ENCODE results near the gene CACNG3. TPM values are rescaled to one million over a fixed set of nuclear protein-coding genes. Genes with fewer than 3 reads are reported as not detected.
"Not testable (repeated sequence)": the region's sequence is repeated elsewhere in the genome, so short reads cannot be mapped to it uniquely, and the experiment has no call there.

CACNG3 gene
- total RNA-seq, 1 donor from 2014 or later = not detected

DNA sequence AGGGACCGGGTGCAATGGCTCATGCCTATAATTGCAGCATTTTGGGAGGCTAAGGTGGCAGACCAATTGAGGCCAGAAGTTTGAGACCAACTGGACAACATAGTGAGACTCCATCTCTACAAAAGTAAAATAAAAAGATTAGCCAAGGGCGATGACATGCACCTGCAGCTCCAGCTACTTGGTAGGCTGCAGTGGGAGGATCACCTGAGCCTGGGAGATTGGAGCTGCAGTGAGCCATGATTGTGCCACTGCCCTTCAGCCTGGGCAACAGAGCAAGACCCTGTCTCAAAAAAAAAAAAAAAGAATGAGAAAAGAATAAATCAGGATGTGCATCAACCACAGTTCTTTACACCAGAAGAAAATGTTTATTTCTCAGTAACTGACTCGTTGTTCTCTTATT lies 76.0 kb downstream of the CACNG3 start:
- no peaks in the 10 kb centered on the region for H3K27me3 ChIP-seq
- H3K4me3 ChIP-seq = no peak overlapping the region
- intact Hi-C loops (cut with DNase I) = no loop called here
- H3K36me3 ChIP-seq = no peaks in the 10 kb centered on the region
- DNase-seq (ENCODE audit: extremely low spot score in 2 of 2) = no peak
- no peaks in the 10 kb centered on the region for H3K4me1 ChIP-seq
- TF ChIP-seq POLR2A (IDR thresholded peaks at IDR 0.05) = no peak
- TF ChIP-seq, protein P1, sequence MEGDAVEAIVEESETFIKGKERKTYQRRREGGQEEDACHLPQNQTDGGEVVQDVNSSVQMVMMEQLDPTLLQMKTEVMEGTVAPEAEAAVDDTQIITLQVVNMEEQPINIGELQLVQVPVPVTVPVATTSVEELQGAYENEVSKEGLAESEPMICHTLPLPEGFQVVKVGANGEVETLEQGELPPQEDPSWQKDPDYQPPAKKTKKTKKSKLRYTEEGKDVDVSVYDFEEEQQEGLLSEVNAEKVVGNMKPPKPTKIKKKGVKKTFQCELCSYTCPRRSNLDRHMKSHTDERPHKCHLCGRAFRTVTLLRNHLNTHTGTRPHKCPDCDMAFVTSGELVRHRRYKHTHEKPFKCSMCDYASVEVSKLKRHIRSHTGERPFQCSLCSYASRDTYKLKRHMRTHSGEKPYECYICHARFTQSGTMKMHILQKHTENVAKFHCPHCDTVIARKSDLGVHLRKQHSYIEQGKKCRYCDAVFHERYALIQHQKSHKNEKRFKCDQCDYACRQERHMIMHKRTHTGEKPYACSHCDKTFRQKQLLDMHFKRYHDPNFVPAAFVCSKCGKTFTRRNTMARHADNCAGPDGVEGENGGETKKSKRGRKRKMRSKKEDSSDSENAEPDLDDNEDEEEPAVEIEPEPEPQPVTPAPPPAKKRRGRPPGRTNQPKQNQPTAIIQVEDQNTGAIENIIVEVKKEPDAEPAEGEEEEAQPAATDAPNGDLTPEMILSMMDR (IDR thresholded peaks at IDR 0.05) = no peak
- TF ChIP-seq POLR2AphosphoS5 (IDR thresholded peaks at IDR 0.05; ENCODE audit: insufficient read depth in 1 of 2, low read depth in 1 of 2) = no peak
- no peak overlapping the region for H3K27ac ChIP-seq
- no peaks in the 10 kb centered on the region for H3K9me3 ChIP-seq

DNA sequence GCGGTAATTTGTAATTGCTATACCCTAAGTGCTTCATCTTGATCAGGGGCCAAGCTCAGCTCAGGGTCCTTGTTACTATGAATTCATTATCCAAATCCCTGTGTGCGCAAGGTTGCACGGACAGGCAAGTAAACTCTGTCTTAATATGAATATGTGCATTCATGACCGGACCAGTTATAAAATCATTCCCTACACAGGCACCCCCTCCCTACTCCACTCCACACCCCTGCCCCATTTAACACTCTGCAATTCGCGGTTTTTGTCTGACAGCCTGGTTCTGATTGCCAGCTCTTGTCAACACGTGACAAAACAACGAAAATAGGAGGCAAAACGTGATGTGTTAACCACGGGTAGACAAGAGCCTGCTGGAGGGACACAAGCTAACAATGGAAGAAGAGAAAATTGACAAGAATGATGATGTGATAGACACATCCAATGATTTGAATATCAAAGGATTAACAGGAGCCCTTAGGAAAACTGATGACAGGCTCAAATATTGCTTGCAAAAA lies 76.5 kb downstream of the CACNG3 start:
- H3K9me3 ChIP-seq = no peaks in the 10 kb centered on the region
- H3K4me1 ChIP-seq = no peaks in the 10 kb centered on the region
- H3K4me3 ChIP-seq = no peak overlapping the region
- TF ChIP-seq POLR2AphosphoS5 (IDR thresholded peaks at IDR 0.05; ENCODE audit: insufficient read depth in 1 of 2, low read depth in 1 of 2) = no peak
- TF ChIP-seq, protein P1 (IDR thresholded peaks at IDR 0.05) = no peak
- TF ChIP-seq POLR2A (IDR thresholded peaks at IDR 0.05) = no peak
- H3K27ac ChIP-seq = no peak overlapping the region
- no peak for DNase-seq (ENCODE audit: extremely low spot score in 2 of 2)
- no peaks in the 10 kb centered on the region for H3K36me3 ChIP-seq
- no peaks in the 10 kb centered on the region for H3K27me3 ChIP-seq
- intact Hi-C loops (cut with DNase I) = no loop called here

DNA sequence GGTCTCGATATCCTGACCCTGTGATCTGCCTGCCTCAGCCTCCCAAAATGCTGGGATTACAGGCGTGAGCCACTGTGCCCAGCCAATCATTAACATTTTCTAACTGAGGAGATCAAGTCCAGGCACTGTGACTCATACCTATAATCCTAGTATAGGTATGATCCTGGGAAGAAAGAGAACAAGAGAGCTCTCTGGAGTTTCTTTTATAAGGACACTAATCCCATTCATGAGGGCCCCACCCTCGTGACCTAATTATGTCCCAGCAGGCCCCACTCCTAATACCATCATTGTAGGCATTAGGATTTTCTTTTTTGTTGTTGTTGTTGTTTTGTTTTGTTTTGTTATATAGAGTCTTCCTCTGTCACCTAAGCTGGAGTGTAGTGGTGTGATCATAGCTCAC lies 80.4 kb downstream of the CACNG3 start:
- no peak for DNase-seq (ENCODE audit: extremely low spot score in 2 of 2)
- no peak overlapping the region for H3K27ac ChIP-seq
- no peak for TF ChIP-seq POLR2A (IDR thresholded peaks at IDR 0.05)
- no peak for TF ChIP-seq POLR2AphosphoS5 (IDR thresholded peaks at IDR 0.05; ENCODE audit: insufficient read depth in 1 of 2, low read depth in 1 of 2)
- TF ChIP-seq, protein P1 (IDR thresholded peaks at IDR 0.05) = no peak
- H3K4me3 ChIP-seq = no peak overlapping the region
- H3K27me3 ChIP-seq = no peaks in the 10 kb centered on the region
- no peaks in the 10 kb centered on the region for H3K4me1 ChIP-seq
- H3K36me3 ChIP-seq = no peaks in the 10 kb centered on the region
- intact Hi-C loops (cut with DNase I) = no loop called here
- H3K9me3 ChIP-seq = no peaks in the 10 kb centered on the region

DNA sequence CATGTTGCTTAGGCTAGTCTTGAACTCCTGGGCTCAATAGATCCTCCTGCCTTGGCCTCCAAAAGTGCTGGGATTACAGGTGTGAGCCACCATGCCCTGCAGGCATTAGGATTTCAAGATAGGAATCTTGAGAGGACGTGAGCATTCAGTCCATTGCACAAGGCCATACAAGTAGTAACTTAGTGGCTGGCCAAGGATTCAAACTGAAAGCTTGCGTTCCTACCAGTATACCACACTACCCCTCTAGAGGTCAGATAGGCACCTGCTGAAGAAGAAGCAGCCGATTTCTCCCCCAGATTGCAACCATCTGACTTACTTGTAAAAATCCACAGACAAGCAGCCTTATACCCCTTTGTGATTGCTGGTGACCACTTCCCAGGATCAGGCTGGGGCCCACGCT lies 80.9 kb downstream of the CACNG3 start:
- DNase-seq (ENCODE audit: extremely low spot score in 2 of 2) = no peak
- Histone ChIP-seq H3K27me3 (no peaks in the 10 kb centered on the region), H3K36me3 (no peaks in the 10 kb centered on the region), H3K9me3 (no peaks in the 10 kb centered on the region), H3K4me3 (no peak overlapping the region), H3K27ac (no peak overlapping the region), H3K4me1 (no peaks in the 10 kb centered on the region)
- intact Hi-C loops (cut with DNase I) = no loop called here
- TF ChIP-seq POLR2A (IDR thresholded peaks at IDR 0.05) = no peak
- TF ChIP-seq POLR2AphosphoS5 (IDR thresholded peaks at IDR 0.05; ENCODE audit: insufficient read depth in 1 of 2, low read depth in 1 of 2) = no peak
- TF ChIP-seq, protein P1 (IDR thresholded peaks at IDR 0.05) = no peak

DNA sequence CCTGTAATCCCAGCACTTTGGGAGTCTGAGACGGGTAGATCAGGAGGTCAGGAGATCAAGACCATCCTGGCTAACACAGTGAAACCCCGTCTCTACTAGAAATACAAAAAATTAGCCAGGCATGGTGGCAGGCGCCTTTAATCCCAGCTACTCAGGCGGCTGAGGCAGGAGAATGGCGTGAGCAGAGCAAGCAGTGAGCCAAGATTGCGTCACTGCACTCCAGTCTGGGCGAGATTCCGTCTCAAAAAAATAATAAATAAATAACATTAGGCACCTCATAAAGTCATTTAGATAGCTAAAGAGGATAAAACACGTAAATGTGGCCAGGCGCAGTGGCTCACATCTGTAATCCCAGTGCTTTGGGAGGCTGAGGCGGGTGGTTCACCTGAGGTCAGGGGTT lies 87.7 kb downstream of the CACNG3 start:
- H3K9me3 ChIP-seq; H3K36me3 ChIP-seq; H3K4me3 ChIP-seq; H3K27ac ChIP-seq; intact Hi-C loops (cut with DNase I); H3K27me3 ChIP-seq; H3K4me1 ChIP-seq; DNase-seq (ENCODE audit: extremely low spot score in 2 of 2): not testable (repeated sequence)
